Limb (tissue), 2 donors: ENCODE results near the gene FGF11.
"Not testable (repeated sequence)": the region's sequence is repeated elsewhere in the genome, so short reads cannot be mapped to it uniquely, and the experiment has no call there.

ENCODE experiments used
- DNase-seq, 2 donors: peaks; one replicate each; pipeline ENCODE4 v3.0.0-alpha.2; 2016; ENCODE audit errors: extremely low spot score in 2 of 2

The FGF11 gene

DNA sequence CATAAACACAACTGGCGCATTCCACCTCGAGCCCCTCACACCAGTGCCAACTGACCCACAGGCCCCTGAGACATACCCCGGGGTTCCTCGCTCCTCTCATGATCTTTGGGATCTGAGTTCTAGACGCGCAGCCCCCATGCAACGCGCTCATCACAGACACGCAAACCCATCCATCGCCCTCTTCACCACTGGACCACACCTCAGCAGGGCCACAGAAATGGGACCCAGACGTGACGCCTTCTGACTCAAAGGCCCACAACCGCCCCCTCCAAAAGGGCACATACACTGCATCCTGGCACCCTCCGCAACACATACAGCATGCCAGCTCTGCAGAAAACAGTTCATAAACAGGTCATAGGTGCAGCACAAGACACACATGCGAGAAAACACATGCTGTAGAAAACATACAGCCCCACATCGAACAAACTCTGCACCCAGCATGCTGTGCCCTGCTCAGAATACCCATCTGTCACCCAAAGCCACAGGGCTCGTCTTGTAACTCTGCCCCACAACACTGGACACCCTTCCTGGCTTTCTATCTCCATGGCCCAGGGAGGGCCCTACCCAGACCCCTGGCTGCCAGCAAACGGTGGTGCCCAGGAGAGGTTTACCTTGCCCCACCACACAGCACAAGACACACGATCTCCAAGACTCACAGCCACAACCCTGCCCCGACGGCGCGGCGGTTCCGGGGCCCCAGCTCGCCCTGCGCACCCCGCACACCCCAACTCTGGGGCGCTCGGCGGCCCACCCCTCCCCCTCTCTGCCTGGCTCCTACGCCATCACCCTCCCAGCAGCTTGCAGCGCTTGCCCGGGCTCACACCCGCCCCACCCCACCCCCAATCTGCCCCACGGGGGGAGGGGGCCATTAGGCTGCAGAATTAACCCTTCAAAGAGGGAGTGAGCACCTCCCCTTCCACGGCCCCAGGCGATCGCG lies 39.2 kb downstream of the FGF11 start:
- DNase-seq, result peak; percentile 21 to 80

DNA sequence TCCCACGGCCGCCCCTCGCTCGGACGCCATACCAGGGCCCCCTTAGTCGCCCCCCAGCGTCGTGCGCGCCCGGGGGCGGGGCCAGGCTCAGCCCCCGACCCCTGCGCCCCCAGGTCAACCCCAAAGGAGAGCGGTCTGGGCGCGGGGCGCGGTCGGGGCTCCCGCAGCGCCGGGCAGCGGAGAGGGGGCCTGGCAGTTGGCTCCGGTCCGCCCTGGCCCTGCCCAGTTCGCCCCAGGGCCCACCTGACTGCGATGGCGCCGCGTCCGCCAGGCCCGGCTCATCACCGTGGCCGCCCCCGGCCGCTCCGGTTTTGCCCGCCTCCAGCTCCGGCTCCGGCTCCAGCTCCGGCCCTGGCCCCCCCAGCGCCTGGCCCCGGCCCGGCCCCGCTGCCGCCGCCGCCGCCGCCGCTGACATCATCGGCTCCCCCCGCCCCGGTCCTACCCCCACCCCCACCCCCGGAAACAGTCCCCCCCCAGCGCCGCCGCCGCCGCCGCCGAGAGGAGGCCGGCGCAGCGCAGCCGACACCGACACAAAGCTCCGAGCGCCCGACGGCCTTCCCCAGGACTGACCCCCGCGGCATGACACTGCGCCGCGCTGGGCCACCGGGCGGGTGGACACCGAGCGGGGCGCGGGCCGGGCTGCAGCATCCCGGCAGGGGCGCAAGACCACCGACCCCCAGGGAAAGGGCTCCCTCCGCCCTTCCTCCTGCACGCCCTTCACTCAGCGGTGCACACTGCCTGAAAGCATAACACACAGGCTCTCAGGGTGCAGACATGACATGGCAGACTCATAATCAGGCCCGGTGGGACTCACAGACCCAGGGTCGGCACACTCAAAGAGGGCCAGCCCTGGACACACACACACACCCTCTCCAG lies 40.1 kb downstream of the FGF11 start, which contains the start of gene ZBTB4:
TSS of gene ZBTB4 (minus strand) at position 419 of the 876 bp plus-strand sequence. CDS start 12,830 bp downstream, outside the sequence.
- DNase-seq, result peak in 1 of 2 donors; percentile 85

DNA sequence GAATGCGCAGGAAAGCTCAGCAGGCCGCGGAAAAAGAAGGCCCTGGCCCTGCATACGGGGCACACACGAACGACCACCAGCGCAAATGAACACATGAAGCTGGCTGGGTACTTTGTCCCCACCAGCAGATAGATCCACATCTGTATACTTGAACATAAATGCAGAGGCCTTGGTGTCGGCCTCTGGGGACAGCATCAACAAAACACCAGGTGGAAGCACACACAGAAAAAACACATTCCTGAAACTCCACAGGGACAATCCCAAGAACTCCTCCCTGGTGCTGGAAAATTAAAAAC lies 40.7 kb downstream of the FGF11 start:
- DNase-seq, result no peak

DNA sequence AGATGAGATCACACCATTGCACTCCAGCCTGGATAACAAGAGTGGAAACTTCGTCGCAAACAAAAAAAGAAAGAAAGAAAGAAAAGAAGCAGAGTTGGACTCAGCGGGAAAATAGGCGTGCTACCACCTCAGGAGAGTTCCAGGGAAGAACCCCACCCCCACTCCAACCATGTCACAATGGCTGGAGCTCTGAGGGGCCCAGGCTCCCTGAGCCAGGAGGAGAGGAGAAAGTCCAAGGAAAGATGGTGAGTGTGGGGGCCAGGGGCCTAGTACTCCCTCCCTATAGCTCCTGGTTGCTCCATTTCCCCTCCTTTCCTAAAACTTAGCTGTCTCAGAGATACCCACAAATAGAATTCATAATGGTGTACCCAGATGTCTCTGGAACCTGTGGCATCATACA lies 42.0 kb downstream of the FGF11 start, which contains the start of gene SLC35G6:
TSS of gene SLC35G6 (plus strand) at position 172 of the 400 bp plus-strand sequence. CDS start at position 243, 71 bp downstream.
- not testable (repeated sequence) for DNase-seq

DNA sequence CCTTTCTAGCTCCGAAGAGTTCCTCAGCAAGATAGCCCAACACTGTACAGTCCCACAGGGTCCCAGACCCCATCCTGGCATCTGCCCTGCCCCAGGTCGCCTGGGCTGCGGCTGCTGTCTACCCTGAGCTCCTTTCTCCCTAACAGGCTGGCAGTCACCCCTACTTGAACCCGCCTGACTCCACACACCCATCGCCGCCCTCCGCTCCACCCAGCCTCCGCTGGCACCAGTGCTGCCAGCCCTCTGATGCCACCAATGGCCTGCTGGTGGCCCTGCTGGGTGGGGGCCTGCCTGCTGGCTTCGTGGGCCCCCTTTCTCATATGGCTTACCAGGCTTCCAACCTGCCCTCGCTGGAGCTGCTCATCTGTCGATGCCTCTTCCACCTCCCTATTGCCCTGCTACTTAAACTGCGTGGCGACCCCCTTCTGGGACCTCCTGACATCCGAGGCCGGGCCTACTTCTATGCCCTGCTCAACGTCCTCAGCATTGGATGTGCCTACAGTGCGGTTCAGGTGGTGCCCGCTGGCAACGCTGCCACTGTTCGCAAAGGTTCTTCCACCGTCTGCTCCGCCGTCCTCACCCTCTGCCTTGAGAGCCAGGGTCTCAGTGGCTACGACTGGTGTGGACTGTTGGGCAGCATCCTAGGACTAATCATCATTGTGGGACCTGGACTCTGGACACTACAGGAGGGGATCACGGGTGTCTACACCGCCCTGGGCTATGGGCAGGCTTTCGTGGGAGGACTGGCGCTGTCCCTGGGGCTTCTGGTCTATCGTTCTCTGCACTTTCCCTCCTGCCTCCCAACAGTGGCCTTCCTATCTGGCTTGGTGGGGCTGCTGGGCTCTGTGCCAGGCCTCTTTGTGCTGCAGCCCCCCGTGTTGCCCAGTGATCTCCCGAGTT lies 42.8 kb downstream of the FGF11 start:
- not testable (repeated sequence) for DNase-seq

DNA sequence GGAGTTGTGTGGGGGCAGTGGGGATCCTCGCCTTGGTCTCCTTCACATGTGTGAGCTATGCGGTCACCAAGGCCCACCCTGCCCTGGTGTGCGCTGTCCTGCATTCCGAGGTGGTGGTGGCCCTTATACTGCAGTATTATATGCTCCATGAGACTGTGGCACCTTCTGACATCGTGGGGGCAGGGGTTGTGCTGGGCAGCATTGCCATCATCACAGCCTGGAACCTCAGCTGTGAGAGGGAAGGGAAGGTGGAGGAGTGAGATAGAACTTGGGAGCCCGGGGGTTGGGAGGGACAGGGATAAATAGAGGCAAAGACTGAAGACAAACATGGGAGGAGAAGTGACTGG lies 43.4 kb downstream of the FGF11 start:
- not testable (repeated sequence) for DNase-seq

DNA sequence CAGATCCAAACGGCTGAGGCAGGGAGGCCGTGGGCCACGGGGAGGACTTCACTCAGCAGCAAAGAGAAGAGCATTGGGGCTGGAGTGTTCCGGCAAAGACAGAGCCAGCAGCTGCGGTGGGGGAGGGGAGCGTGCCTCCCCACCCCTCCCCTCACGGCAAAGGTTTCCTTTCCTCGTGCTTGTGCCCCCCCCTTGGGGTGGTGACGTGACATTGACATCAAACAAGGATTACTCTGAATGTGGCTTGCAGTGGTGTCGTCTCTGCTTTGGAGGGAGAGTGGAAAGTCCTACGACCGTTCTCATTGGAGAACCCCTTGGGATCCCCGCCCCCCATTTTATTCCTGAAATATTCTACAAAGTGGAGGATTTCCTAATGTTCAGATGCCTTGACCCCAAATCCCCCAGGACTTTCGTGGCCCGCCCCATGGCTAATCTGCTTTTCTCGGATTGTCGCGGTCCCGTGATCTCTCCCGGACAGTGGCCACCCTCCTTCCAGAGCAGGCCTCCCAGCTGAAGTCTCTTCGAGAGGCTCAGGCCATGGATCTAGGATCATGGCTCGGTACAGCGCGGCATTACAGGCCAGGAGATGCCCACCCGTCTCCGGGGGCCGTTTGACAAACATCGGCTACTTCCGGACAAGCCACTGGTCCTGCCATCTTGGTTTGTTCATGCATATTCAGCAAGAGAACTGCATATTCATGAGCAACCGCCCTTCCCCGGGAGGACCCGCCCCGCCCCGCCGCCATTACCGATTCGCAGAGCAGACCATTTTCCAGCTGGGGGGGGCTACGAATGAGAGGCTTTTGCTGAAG lies 44.1 kb downstream of the FGF11 start:
- peak; percentile 93 to 97 for DNase-seq

DNA sequence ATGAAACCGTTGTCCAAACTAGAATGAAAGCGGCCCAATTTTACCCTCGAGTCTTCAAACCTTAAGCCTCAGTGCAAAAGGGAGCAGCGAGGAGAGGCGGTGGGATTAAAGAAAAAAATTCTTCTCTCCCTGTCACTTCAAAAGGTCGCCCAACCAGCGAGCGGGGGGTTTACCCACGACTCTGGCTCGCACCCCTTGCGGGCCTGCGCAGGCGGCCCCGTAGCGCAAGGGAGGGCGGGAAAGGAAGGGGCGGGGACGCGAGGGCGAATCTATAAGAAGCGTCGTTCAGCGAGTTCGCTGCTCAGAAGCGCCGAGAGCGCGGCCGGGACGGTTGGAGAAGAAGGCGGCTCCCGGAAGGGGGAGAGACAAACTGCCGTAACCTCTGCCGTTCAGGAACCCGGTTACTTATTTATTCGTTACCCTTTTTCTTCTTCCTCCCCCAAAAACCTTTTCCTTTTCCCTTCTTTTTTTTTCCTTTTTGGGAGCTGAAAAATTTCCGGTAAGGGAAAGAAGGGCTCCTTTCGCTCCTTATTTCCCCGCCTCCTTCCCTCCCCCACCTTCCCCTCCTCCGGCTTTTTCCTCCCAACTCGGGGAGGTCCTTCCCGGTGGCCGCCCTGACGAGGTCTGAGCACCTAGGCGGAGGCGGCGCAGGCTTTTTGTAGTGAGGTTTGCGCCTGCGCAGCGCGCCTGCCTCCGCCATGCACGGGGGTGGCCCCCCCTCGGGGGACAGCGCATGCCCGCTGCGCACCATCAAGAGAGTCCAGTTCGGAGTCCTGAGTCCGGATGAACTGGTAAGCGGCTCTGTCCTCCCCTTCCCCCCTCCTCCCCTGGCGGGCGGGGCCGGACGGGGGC lies 45.0 kb downstream of the FGF11 start, which contains the start of gene POLR2A:
TSS of gene POLR2A (plus strand) at position 300 of the 852 bp plus-strand sequence.
- peak; percentile 96 to 99 for DNase-seq

DNA sequence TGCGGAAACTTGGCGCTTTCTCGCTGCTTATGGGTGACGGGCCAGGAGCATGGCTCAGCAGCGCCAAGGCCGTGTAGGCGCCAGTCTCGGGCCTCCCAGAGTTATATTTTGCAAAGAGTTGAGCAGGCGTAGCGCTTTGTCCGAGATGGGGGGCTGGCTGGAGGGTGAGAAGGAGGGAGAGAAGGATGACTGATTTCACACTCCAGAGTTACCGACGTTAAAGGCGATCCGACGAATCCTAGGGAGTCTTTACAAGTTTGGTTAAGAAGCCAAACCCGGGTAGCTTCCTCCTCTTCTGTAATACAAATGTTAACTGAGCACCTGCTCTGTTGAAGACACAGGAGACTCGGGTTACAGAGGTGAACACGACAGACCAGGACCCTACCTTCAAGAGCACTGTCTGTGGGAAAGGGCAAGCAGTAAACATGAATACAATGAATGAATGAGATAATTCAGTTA lies 45.6 kb downstream of the FGF11 start:
- DNase-seq, result no peak

DNA sequence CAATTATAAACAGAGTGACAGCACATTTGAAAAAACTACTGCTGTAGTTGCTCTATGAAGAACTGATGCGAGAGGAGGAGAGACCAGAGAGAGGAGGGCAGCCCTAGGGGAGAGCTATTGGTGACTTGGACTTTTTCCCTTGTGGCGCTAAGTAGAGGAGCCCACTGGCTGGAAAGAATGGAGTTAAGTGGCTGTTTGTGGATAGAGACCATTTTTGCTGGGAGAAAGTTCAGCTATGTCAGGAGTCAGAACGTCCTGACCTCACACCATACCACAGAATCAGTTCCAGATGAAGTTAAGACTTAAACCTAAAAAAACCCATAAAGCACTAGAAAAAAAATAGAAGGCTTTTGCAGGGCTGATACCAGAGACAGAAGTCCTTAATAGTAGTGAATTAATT lies 46.9 kb downstream of the FGF11 start:
- DNase-seq, result no peak

DNA sequence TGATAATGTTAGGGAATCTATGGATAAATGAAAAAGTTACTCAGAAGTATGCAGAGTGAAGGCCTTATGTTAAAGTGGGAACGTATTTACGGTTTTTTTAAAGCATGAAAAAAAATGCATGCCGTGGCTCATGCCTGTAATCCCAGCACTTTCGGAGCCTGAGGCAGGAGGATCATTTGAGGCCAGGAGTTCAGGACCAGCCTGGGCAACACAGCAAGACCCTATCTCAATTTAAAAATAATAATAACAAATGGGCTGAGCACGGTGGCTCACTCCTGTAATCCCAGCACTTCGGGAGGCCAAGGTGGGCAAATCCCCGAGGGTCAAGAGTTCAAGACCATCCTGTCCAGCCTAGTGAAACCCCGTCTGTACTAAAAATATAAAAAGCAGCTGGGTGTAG lies 50.8 kb downstream of the FGF11 start:
- no peak for DNase-seq

DNA sequence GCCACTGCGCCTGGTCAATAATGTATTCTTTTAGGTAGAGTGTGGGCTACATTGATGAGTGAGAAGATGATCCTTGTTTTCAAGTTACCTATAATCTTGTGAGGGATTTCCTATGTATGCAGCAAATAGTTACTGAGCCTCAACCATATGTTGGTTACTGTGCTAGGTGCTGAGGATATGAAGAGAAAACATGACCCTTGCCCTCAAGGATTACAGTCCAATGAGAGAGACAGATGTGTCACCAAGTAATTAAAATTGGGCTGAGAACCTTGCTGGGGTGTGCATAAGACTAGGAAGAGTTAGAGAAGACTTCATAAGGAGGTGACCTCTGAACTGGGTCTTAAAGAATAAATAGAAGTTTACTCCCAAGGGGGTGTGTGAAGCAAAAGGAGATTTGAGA lies 52.3 kb downstream of the FGF11 start:
- no peak for DNase-seq

DNA sequence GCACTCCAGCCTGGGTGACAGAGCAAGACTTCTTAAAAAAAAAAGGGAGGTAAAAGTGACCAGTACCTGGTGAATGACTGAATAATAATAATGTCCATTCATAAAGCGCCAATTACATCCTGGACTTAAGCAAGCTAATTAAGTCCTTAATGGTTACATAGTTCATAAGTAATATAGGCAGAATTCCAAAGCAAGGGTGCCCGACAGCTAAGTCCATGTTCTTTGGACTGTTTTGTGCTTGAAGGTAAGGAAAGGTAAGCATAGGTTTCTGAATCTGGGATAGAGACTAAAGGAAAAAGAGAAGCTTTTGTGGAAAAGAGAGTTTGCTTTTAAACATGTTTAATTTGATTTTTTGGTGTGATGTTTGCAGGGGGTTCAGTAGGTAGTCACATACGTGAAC lies 54.6 kb downstream of the FGF11 start:
- no peak for DNase-seq
